ENCODE data around the gene COG5. TPM values are rescaled to one million over a fixed set of nuclear protein-coding genes. Genes with fewer than 3 reads are reported as not detected.

Gene COG5
- total RNA-seq, 1 donor from 2014 or later, result 49.1 TPM

DNA sequence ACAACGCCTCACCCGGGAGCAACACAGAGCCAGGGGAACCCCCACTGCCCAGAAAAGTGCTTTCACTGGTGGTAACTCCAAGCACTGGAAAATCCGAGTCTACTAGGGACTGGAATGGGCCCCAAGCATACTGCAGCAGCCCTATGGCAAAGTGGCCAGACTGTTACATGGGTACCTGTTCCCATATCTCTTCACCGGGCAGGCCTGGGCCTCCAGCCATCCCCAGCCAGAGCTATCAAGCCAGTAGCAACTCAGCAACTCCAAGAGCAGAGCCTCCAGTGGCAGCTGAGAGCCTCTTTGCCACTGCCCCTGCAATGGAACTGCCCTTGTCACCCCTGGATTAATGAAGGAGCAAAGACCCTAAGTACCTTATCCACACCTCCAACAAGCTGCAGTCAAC is 321.5 kb downstream of the COG5 start:
- Histone ChIP-seq H3K36me3 (no peaks in the 10 kb centered on the region), H3K27ac (no peak overlapping the region), H3K9me3 (peaks cover 5% of the 10 kb centered on the region), H3K4me3 (no peak overlapping the region), H3K27me3 (ENCODE audit: low read depth) (no peaks in the 10 kb centered on the region), H3K4me1 (no peaks in the 10 kb centered on the region)
- intact Hi-C loops (cut with DNase I), result no loop called here
- DNase-seq (no peak), ATAC-seq (no peak)
- TF ChIP-seq, protein P1, sequence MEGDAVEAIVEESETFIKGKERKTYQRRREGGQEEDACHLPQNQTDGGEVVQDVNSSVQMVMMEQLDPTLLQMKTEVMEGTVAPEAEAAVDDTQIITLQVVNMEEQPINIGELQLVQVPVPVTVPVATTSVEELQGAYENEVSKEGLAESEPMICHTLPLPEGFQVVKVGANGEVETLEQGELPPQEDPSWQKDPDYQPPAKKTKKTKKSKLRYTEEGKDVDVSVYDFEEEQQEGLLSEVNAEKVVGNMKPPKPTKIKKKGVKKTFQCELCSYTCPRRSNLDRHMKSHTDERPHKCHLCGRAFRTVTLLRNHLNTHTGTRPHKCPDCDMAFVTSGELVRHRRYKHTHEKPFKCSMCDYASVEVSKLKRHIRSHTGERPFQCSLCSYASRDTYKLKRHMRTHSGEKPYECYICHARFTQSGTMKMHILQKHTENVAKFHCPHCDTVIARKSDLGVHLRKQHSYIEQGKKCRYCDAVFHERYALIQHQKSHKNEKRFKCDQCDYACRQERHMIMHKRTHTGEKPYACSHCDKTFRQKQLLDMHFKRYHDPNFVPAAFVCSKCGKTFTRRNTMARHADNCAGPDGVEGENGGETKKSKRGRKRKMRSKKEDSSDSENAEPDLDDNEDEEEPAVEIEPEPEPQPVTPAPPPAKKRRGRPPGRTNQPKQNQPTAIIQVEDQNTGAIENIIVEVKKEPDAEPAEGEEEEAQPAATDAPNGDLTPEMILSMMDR (IDR thresholded peaks at IDR 0.05), result no peak

DNA sequence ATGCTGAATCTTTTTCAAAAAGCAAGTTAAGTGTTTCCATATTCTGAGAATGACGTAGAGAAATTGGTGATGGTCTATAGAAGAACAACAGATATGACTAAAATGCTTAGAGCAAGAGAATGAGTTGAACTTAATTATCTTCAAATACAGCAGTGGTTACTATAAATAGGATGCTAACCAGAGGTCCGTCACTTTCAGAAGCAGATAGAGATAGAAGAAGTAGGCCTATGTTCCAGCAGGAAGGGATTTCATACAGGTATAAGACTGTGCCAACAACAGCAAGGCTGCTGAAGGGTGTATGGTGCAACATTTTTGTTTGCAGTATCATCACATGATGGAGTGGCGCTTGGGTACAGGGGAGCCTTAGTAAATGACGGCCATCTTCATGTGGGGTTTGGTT is 326.3 kb downstream of the COG5 start:
- TF ChIP-seq, protein P1 (IDR thresholded peaks at IDR 0.05), result no peak
- no peaks in the 10 kb centered on the region for H3K27me3 ChIP-seq (ENCODE audit: low read depth)
- DNase-seq (no peak), ATAC-seq (no peak)
- H3K27ac ChIP-seq, result no peak overlapping the region
- no peak overlapping the region for H3K4me3 ChIP-seq
- no peaks in the 10 kb centered on the region for H3K9me3 ChIP-seq
- intact Hi-C loops (cut with DNase I), result no loop called here
- H3K4me1 ChIP-seq, result no peaks in the 10 kb centered on the region
- H3K36me3 ChIP-seq, result no peaks in the 10 kb centered on the region

DNA sequence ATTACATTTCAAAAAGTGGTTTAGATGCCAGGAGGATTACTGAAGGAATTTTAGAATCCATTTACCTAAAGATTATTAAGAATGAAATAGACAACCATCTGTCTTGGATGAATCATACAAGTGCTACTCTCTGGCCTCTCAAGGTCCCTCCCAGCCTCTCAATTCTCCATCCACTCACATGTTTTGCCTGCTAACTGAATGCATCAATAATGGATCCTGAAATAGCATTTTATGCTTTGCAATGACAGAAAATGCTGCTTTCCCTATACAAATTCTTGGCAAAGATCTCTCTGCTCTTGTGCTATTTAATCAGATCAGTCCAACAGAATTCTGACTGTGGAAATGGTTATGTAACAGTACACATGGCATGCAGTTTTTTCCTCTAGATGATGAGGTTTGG is 326.9 kb downstream of the COG5 start:
- H3K27ac ChIP-seq, result no peak overlapping the region
- H3K36me3 ChIP-seq, result no peaks in the 10 kb centered on the region
- H3K27me3 ChIP-seq (ENCODE audit: low read depth), result no peaks in the 10 kb centered on the region
- no peaks in the 10 kb centered on the region for H3K4me1 ChIP-seq
- TF ChIP-seq, protein P1 (IDR thresholded peaks at IDR 0.05), result no peak
- H3K9me3 ChIP-seq, result no peaks in the 10 kb centered on the region
- H3K4me3 ChIP-seq, result no peak overlapping the region
- DNase-seq, result no peak
- no peak for ATAC-seq
- intact Hi-C loops (cut with DNase I), result no loop called here

DNA sequence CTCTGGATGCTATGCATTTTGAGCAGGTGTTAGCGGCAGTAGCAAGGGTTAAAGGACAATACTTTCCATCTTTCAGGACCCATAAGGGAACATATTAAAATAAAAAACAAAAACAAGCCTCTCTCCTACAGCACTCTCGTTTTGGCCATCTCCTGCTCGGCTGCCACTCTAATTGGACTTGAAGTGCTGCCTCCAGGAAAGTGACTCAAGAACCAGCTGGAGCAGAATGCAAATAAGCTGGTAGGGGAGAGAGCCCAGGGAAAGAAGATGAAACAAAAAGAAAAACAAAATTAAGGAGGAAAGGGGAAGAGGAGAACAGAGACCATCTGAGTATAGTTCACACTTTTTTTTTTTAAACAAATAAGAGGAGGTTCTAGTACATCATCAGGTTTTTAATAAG is 329.3 kb downstream of the COG5 start:
- intact Hi-C loops (cut with DNase I), result no loop called here
- ATAC-seq, result peak in 1 of 2 donors; percentile 43
- TF ChIP-seq, protein P1 (IDR thresholded peaks at IDR 0.05), result no peak

DNA sequence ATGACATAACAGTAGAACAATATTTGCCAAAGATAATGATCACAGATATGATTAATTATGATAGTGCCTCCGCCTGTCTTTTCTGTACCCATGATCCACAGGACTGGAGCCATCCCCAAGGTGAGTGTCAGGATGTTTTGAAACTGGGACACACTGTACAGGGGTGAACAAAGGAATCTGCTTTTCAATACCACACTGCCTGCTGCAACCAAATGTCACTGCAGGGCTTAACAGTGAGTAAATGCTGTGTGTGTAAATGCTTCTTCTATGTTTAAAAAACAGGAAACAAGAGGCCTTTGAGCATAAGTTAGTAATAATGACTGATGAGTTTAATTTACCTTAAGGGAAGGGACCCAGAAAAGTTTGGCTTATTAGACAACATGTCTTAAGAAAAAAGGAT is 329.7 kb downstream of the COG5 start:
- intact Hi-C loops (cut with DNase I), result no loop called here
- DNase-seq (no peak), ATAC-seq (no peak)

More for the DNA sequence above, 329.3 kb downstream of the COG5 start:
- no peaks in the 10 kb centered on the region for H3K4me1 ChIP-seq
- no peak for DNase-seq
- H3K9me3 ChIP-seq, result no peaks in the 10 kb centered on the region
- no peaks in the 10 kb centered on the region for H3K27me3 ChIP-seq (ENCODE audit: low read depth)
- no peak overlapping the region for H3K27ac ChIP-seq
- no peak overlapping the region for H3K4me3 ChIP-seq
- H3K36me3 ChIP-seq, result no peaks in the 10 kb centered on the region

More for the DNA sequence above, 329.7 kb downstream of the COG5 start:
- H3K36me3 ChIP-seq, result no peaks in the 10 kb centered on the region
- H3K27me3 ChIP-seq (ENCODE audit: low read depth), result no peaks in the 10 kb centered on the region
- TF ChIP-seq, protein P1 (IDR thresholded peaks at IDR 0.05), result no peak
- H3K27ac ChIP-seq, result no peak overlapping the region
- H3K9me3 ChIP-seq, result no peaks in the 10 kb centered on the region
- no peak overlapping the region for H3K4me3 ChIP-seq
- H3K4me1 ChIP-seq, result no peaks in the 10 kb centered on the region
